IMR-90 (cell line): Measurements from ENCODE around the gene GPAT3. TPM values are rescaled to one million over a fixed set of nuclear protein-coding genes. Genes with fewer than 3 reads are reported as not detected.

Experiments
- ATAC-seq: fragments of 200-7000 bp; cut with Tn5 transposase; 2 replicates; pipeline ENCODE4 v1.9.1; 2020; ENCODE audit warnings: low read depth, mild to moderate bottlenecking, moderate library complexity
- BruUV-seq: library from RNA; stranded (reverse); fragments of 400-500 nt; replicated peaks from 2 replicates; lab custom pipeline; 2021; lab: Mats Ljungman, UMichigan
- CTCF ChIA-PET: fragments of 300-600 bp; formaldehyde crosslinking; extraction: SDS; loops from one replicate; lab custom pipeline; 2021; ENCODE audit warnings: antibody characterized with exemption; lab: Yijun Ruan, JAX
- POLR2A ChIA-PET: fragments of 300-600 bp; sonication (Branson Sonifier 250); formaldehyde crosslinking; loops from one replicate; lab custom pipeline; 2022; ENCODE audit warnings: antibody characterized with exemption; ENCODE audit not compliant: unreplicated experiment; lab: Charles Lee
- DNase-seq: peaks from one replicate; pipeline ENCODE4 v3.0.0; 2013
- H2AFZ ChIP-seq: replicated peaks from 2 replicates; pipeline ENCODE3; 2013; ENCODE audit warnings: low read length, mild to moderate bottlenecking; ENCODE audit not compliant: poor library complexity
- H2AK5ac ChIP-seq: 2 replicates; pipeline ENCODE4 v1.6.1; 2013; ENCODE audit warnings: low read depth, low read length, inconsistent platforms
- H2AK9ac ChIP-seq: replicated peaks from 2 replicates; pipeline ENCODE3; 2013; ENCODE audit warnings: mild to moderate bottlenecking, low read depth, low read length, moderate library complexity; ENCODE audit not compliant: poor library complexity
- H2BK120ac ChIP-seq: 2 replicates; pipeline ENCODE4 v1.6.1; 2013; ENCODE audit warnings: low read depth, low read length, inconsistent platforms
- H2BK15ac ChIP-seq: 3 replicates; pipeline ENCODE4 v1.6.1; 2013; ENCODE audit warnings: low read depth, low read length, inconsistent platforms
- H2BK20ac ChIP-seq: 2 replicates; pipeline ENCODE4 v1.6.1; 2013; ENCODE audit warnings: low read depth, mild to moderate bottlenecking, inconsistent platforms, low read length, moderate library complexity
- H2BK5ac ChIP-seq: 2 replicates; pipeline ENCODE4 v1.6.1; 2013; ENCODE audit warnings: mild to moderate bottlenecking, low read depth, low read length, inconsistent platforms; ENCODE audit not compliant: poor library complexity, severe bottlenecking
- H3K14ac ChIP-seq: replicated peaks from 2 replicates; pipeline ENCODE4 v1.6.1; 2013; ENCODE audit warnings: low read depth, low read length, inconsistent platforms
- H3K18ac ChIP-seq: 2 replicates; pipeline ENCODE4 v1.6.1; 2013; ENCODE audit warnings: low read depth, low read length, control low read depth
- H3K23ac ChIP-seq: 2 replicates; pipeline ENCODE4 v1.6.1; 2013; ENCODE audit warnings: low read depth, low read length, inconsistent platforms
- H3K27ac ChIP-seq: 2 replicates; pipeline ENCODE4 v1.5.1; 2013; ENCODE audit warnings: mild to moderate bottlenecking, control low read depth, low read length; ENCODE audit not compliant: insufficient read depth
- H3K27me3 ChIP-seq: 2 replicates; pipeline ENCODE4 v1.6.1; 2013; ENCODE audit warnings: low read length; ENCODE audit not compliant: control insufficient read depth, insufficient read depth
- H3K36me3 ChIP-seq: 2 replicates; pipeline ENCODE4 v1.6.1; 2013; ENCODE audit warnings: low read length, mixed read lengths; ENCODE audit not compliant: control insufficient read depth, insufficient read depth
- H3K4ac ChIP-seq: 2 replicates; pipeline ENCODE4 v1.6.1; 2013; ENCODE audit warnings: low read depth, low read length, inconsistent platforms
- H3K4me1 ChIP-seq: 2 replicates; pipeline ENCODE4 v1.6.1; 2013; ENCODE audit warnings: low read length, mixed read lengths; ENCODE audit not compliant: control insufficient read depth, insufficient read depth
- H3K4me2 ChIP-seq: 2 replicates; pipeline ENCODE4 v1.6.1; 2013; ENCODE audit warnings: low read depth, mild to moderate bottlenecking, control low read depth, low read length, moderate library complexity
- H3K4me3 ChIP-seq: 2 replicates; pipeline ENCODE4 v1.5.1; 2013; ENCODE audit warnings: low read depth, mild to moderate bottlenecking, control low read depth, low read length, moderate library complexity; ENCODE audit not compliant: insufficient read depth
- H3K56ac ChIP-seq: 2 replicates; pipeline ENCODE4 v1.6.1; 2013; ENCODE audit warnings: low read length, inconsistent platforms; ENCODE audit not compliant: insufficient read depth; ENCODE audit errors: extremely low read depth
- H3K79me1 ChIP-seq, 2 experiments: 2 replicates each; pipeline ENCODE4 v1.6.1; 2013; ENCODE audit warnings: low read length in 2 of 2, inconsistent platforms in 1 of 2, low read depth in 1 of 2
- H3K9ac ChIP-seq: 2 replicates; pipeline ENCODE4 v1.6.1; 2013; ENCODE audit warnings: low read depth, low read length, control low read depth
- H3K9me1 ChIP-seq: 2 replicates; pipeline ENCODE4 v1.6.1; 2013; ENCODE audit warnings: low read length, inconsistent platforms; ENCODE audit not compliant: insufficient read depth
- H3K9me3 ChIP-seq: 2 replicates; pipeline ENCODE4 v1.6.1; 2013; ENCODE audit warnings: low read length; ENCODE audit not compliant: control insufficient read depth, insufficient read depth
- H4K20me1 ChIP-seq: 2 replicates; pipeline ENCODE4 v1.6.1; 2013; ENCODE audit warnings: low read length, inconsistent platforms; ENCODE audit not compliant: insufficient read depth
- H4K5ac ChIP-seq: 2 replicates; pipeline ENCODE4 v1.6.1; 2013; ENCODE audit warnings: mild to moderate bottlenecking, low read depth, low read length, control low read depth
- H4K8ac ChIP-seq, 2 experiments: 2 replicates each; pipeline ENCODE4 v1.6.1; 2013; ENCODE audit warnings: low read depth in 2 of 2, low read length in 2 of 2, control low read depth in 1 of 2, inconsistent platforms in 1 of 2
- H4K91ac ChIP-seq: 2 replicates; pipeline ENCODE4 v1.6.1; 2013; ENCODE audit warnings: low read depth, low read length, inconsistent platforms; ENCODE audit not compliant: insufficient read depth
- BHLHE40 ChIP-seq: fragments of 150-350 bp; IDR thresholded peaks from 2 replicates; pipeline ENCODE4 v1.6.1; 2016; ENCODE audit warnings: mild to moderate bottlenecking, low read depth, low read length
- CEBPB ChIP-seq: IDR thresholded peaks from 2 replicates; pipeline ENCODE4 v1.6.1; 2012; ENCODE audit warnings: low read depth, low read length, improper control_type of control experiment
- CHD1 ChIP-seq: IDR thresholded peaks from 2 replicates; pipeline ENCODE4 v1.6.1; 2012; ENCODE audit warnings: low read depth, low read length, improper control_type of control experiment
- CTCF ChIP-seq: conservative IDR thresholded peaks from 2 replicates; pipeline ENCODE4 v1.5.1; 2012; ENCODE audit warnings: mild to moderate bottlenecking, low read depth, low read length, improper control_type of control experiment
- ELK1 ChIP-seq: fragments of 150-350 bp; IDR thresholded peaks from 2 replicates; pipeline ENCODE4 v1.6.1; 2016; ENCODE audit warnings: low read depth, mild to moderate bottlenecking, low read length, moderate library complexity, borderline replicate concordance
- FOS ChIP-seq: fragments of 150-350 bp; IDR thresholded peaks from 2 replicates; pipeline ENCODE4 v1.6.1; 2016; ENCODE audit warnings: low read depth, low read length
- MAFK ChIP-seq: IDR thresholded peaks from 2 replicates; pipeline ENCODE4 v1.6.1; 2012; ENCODE audit warnings: low read depth, low read length, improper control_type of control experiment
- MAZ ChIP-seq: IDR thresholded peaks from 2 replicates; pipeline ENCODE4 v1.6.1; 2012; ENCODE audit warnings: low read depth, mild to moderate bottlenecking, low read length, improper control_type of control experiment, moderate library complexity, borderline replicate concordance
- MXI1 ChIP-seq: IDR thresholded peaks from 2 replicates; pipeline ENCODE4 v1.6.1; 2012; ENCODE audit warnings: low read depth, mild to moderate bottlenecking, low read length, moderate library complexity, borderline replicate concordance
- NFE2L2 ChIP-seq: fragments of 150-350 bp; IDR thresholded peaks from 2 replicates; pipeline ENCODE4 v1.6.1; 2016; ENCODE audit warnings: low read depth, mild to moderate bottlenecking, low read length
- POLR2A ChIP-seq: IDR thresholded peaks from 2 replicates; pipeline ENCODE4 v1.6.1; 2012; ENCODE audit warnings: mild to moderate bottlenecking, low read depth, low read length
- RCOR1 ChIP-seq: IDR thresholded peaks from 2 replicates; pipeline ENCODE4 v1.6.1; 2012; ENCODE audit warnings: mild to moderate bottlenecking, low read length, improper control_type of control experiment; ENCODE audit not compliant: insufficient replicate concordance
- WGBS, 2 experiments: methylation state at CpG; one replicate each; pipeline versions ENCODE4 v1.1.5 to v1.1.7; 2013; ENCODE audit warnings: missing lambda C conversion rate in 2 of 2; ENCODE audit not compliant: insufficient read length in 1 of 2; ENCODE audit errors: extremely low coverage in 2 of 2; 5-methylcytosine and 5-hydroxymethylcytosine counted together
- dilution Hi-C: fragments of 300-500 bp; cut with HindIII; formaldehyde crosslinking; loops from one replicate; pipeline ENCODE4 v1.14.3; 2018; ENCODE audit warnings: low sequenced_read_pairs; ENCODE audit not compliant: unreplicated experiment
- in situ Hi-C: fragments of 300-500 bp; cut with MboI; formaldehyde crosslinking; loops from 3 replicates; pipeline ENCODE4 v1.14.3; 2019; ENCODE audit warnings: low sequenced_read_pairs, inconsistent platforms, mixed read lengths
- intact Hi-C: fragments of 100-400 bp; cut with micrococcal nuclease; formaldehyde crosslinking; loops from 2 replicates; pipeline ENCODE4 v1.10.0; 2022
- polyA plus RNA-seq, 3 experiments: library from polyadenylated mRNA; depleted of rRNA; stranded (reverse); fragments of >200 nt; gene quantifications; 2 replicates each; pipeline ENCODE4 v1.2.3, GENCODE V29; 2012; ENCODE audit warnings: low replicate concordance in 1 of 3
- total RNA-seq: library from RNA; depleted of rRNA; stranded (reverse); fragments of >200 nt; gene quantifications from 2 replicates; pipeline ENCODE4 v1.2.3, GENCODE V29; 2012

The GPAT3 gene
- total and polyA plus RNA-seq, 2 of the 4 experiments (the other 2 are of a cell fraction), result 1.3 to 2.9 TPM

GRCh38 chr4:83527671-83528070 is 8.2 kb upstream of the GPAT3 start:
- H3K79me1 ChIP-seq, result no peaks in the 10 kb centered on the region
- no peak overlapping the region for H2AFZ ChIP-seq
- no peak overlapping the region for H4K8ac ChIP-seq
- H3K4ac ChIP-seq, result no peak overlapping the region
- H3K36me3 ChIP-seq, result no peaks in the 10 kb centered on the region
- TF ChIP-seq MAZ (no peak), MAFK (no peak), CEBPB (no peak), MXI1 (no peak), CHD1 (no peak), BHLHE40 (no peak), RCOR1 (no peak), FOS (no peak), CTCF (no peak), ELK1 (no peak), POLR2A (no peak), NFE2L2 (no peak)
- H3K27me3 ChIP-seq, result peaks cover 5% of the 10 kb centered on the region
- no CpG with 5 or more reads among the region's 2 CpGs for WGBS, 2 experiments
- dilution Hi-C loops (no loop called here), in situ Hi-C loops (no loop called here), intact Hi-C loops (no loop called here)
- H3K4me2 ChIP-seq, result no peak overlapping the region
- no peak overlapping the region for H3K56ac ChIP-seq
- no peaks in the 10 kb centered on the region for H4K20me1 ChIP-seq
- H3K4me3 ChIP-seq, result no peak overlapping the region
- no peak overlapping the region for H3K23ac ChIP-seq
- no peak overlapping the region for H2AK5ac ChIP-seq
- no peak overlapping the region for H3K18ac ChIP-seq
- CTCF ChIA-PET, result no interaction called here
- DNase-seq (no peak), ATAC-seq (no peak)
- no peak overlapping the region for H2BK15ac ChIP-seq
- H3K27ac ChIP-seq, result no peak overlapping the region
- H2BK20ac ChIP-seq, result no peak overlapping the region
- H3K14ac ChIP-seq, result no peak overlapping the region
- H3K4me1 ChIP-seq, result no peaks in the 10 kb centered on the region
- H3K9me1 ChIP-seq, result no peaks in the 10 kb centered on the region
- no peak overlapping the region for H3K9ac ChIP-seq
- no peak overlapping the region for H4K5ac ChIP-seq
- no peak overlapping the region for H2AK9ac ChIP-seq
- no peak overlapping the region for H4K91ac ChIP-seq
- H3K9me3 ChIP-seq, result peaks cover 6% of the 10 kb centered on the region; the same call in 1 of the 2 replicates
- no peak overlapping the region for H2BK5ac ChIP-seq
- no peak overlapping the region for H2BK120ac ChIP-seq
- POLR2A ChIA-PET, result no interaction called here
- no TSS peak for BruUV-seq
